T-helper 1 cell treated with Interleukin-12 subunit alpha and Interleukin-12 subunit beta and Interleukin-4 antibody, amounts not matched to agents 30 ng/mL and 1 ng/mL, for 36 hours (primary cell): ENCODE results near the gene KCNMB3. TPM values are rescaled to one million over a fixed set of nuclear protein-coding genes. Genes with fewer than 3 reads are reported as not detected.
"Not testable (repeated sequence)": the region's sequence is repeated elsewhere in the genome, so short reads cannot be mapped to it uniquely, and the experiment has no call there.

ENCODE experiments used
- intact Hi-C: fragments of 100-400 bp; cut with micrococcal nuclease; formaldehyde crosslinking; loops from one replicate; pipeline ENCODE4 v1.15.1; 2024
- total RNA-seq: library from RNA; stranded (reverse); gene quantifications from 2 replicates; pipeline ENCODE4 v1.2.3, GENCODE V29; 2022

KCNMB3 gene
- total RNA-seq, 1 donor from 2014 or later: 0.88 TPM

- intact Hi-C loops: no loop called here
These were observed 14.2 kb upstream of the KCNMB3 start for GRCh38 chr3:179265092-179265491.

GRCh38 chr3:179264449-179264848 lies 13.5 kb upstream of the KCNMB3 start:
- intact Hi-C loops: loop anchor here (5.0 kb wide), 2 partner anchors 67 to 298 kb away; partner anchors contain the start of gene ACTL6A

- intact Hi-C loops: loop anchor here (5.0 kb wide), 2 partner anchors 66 to 299 kb away; partner anchors contain the start of gene ACTL6A
These were observed 12.2 kb upstream of the KCNMB3 start for GRCh38 chr3:179263134-179263533.

- intact Hi-C loops: loop anchor here (1.0 to 5.0 kb wide), 6 partner anchors 62 to 301 kb away; partner anchors contain the start of genes ACTL6A, ZMAT3 and ZNF639
These were observed 10.2 kb upstream of the KCNMB3 start for GRCh38 chr3:179260949-179261765.

- intact Hi-C loops: loop anchor here (2.0 to 5.0 kb wide), 4 partner anchors 63 to 302 kb away; partner anchors contain the start of genes ACTL6A, ZMAT3 and ZNF639
These were observed 9.2 kb upstream of the KCNMB3 start for GRCh38 chr3:179259959-179260756.

GRCh38 chr3:179258820-179259219 lies 7.9 kb upstream of the KCNMB3 start:
- intact Hi-C loops: no loop called here

GRCh38 chr3:179257742-179258141 lies 6.8 kb upstream of the KCNMB3 start:
- intact Hi-C loops: not testable (repeated sequence)

GRCh38 chr3:179256813-179257212 lies 5.9 kb upstream of the KCNMB3 start:
- intact Hi-C loops: no loop called here

- intact Hi-C loops: no loop called here
These were observed 3.5 kb downstream of the KCNMB3 start for GRCh38 chr3:179247289-179248015.

- intact Hi-C loops: no loop called here
These were observed 6.0 kb downstream of the KCNMB3 start for GRCh38 chr3:179244878-179245277.

GRCh38 chr3:179242859-179243258 lies 8.1 kb downstream of the KCNMB3 start:
- intact Hi-C loops: not testable (repeated sequence)

- intact Hi-C loops: not testable (repeated sequence)
These were observed 10.6 kb downstream of the KCNMB3 start for GRCh38 chr3:179240299-179240698.

GRCh38 chr3:179236669-179237301 lies 14.1 kb downstream of the KCNMB3 start:
- intact Hi-C loops: no loop called here

GRCh38 chr3:179234199-179234598 lies 16.7 kb downstream of the KCNMB3 start:
- intact Hi-C loops: no loop called here

- intact Hi-C loops: no loop called here
These were observed 17.9 kb downstream of the KCNMB3 start for GRCh38 chr3:179233043-179233442.

GRCh38 chr3:179229177-179229576 lies 21.7 kb downstream of the KCNMB3 start:
- intact Hi-C loops: no loop called here

GRCh38 chr3:179227349-179227748 lies 23.6 kb downstream of the KCNMB3 start:
- intact Hi-C loops: no loop called here

GRCh38 chr3:179224584-179224983 lies 26.3 kb downstream of the KCNMB3 start:
- intact Hi-C loops: no loop called here

- intact Hi-C loops: no loop called here
These were observed 27.4 kb downstream of the KCNMB3 start for GRCh38 chr3:179223548-179223947.

GRCh38 chr3:179218213-179218612 lies 32.7 kb downstream of the KCNMB3 start:
- intact Hi-C loops: not testable (repeated sequence)

GRCh38 chr3:179215550-179215949 lies 35.4 kb downstream of the KCNMB3 start:
- intact Hi-C loops: not testable (repeated sequence)
